Measurements from ENCODE around the gene HIBADH.

- TF ChIP-seq, protein P1, sequence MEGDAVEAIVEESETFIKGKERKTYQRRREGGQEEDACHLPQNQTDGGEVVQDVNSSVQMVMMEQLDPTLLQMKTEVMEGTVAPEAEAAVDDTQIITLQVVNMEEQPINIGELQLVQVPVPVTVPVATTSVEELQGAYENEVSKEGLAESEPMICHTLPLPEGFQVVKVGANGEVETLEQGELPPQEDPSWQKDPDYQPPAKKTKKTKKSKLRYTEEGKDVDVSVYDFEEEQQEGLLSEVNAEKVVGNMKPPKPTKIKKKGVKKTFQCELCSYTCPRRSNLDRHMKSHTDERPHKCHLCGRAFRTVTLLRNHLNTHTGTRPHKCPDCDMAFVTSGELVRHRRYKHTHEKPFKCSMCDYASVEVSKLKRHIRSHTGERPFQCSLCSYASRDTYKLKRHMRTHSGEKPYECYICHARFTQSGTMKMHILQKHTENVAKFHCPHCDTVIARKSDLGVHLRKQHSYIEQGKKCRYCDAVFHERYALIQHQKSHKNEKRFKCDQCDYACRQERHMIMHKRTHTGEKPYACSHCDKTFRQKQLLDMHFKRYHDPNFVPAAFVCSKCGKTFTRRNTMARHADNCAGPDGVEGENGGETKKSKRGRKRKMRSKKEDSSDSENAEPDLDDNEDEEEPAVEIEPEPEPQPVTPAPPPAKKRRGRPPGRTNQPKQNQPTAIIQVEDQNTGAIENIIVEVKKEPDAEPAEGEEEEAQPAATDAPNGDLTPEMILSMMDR (conservative IDR thresholded peaks at IDR 0.05; ENCODE audit: low read depth, low read length) = no peak
- TF ChIP-seq MXI1 (IDR thresholded peaks at IDR 0.05; ENCODE audit: borderline replicate concordance, low read depth, low read length) (no peak), CHD1 (IDR thresholded peaks at IDR 0.05; ENCODE audit: low read depth, low read length) (no peak), FOS (IDR thresholded peaks at IDR 0.05; ENCODE audit: low read depth, low read length) (no peak), RAD21 (IDR thresholded peaks at IDR 0.05; ENCODE audit: low read length) (no peak), POLR2A (IDR thresholded peaks at IDR 0.05; ENCODE audit: low read depth, low read length) (no peak), SMC3 (IDR thresholded peaks at IDR 0.05; ENCODE audit: low read depth, low read length) (no peak), ELK1 (IDR thresholded peaks at IDR 0.05; ENCODE audit: borderline replicate concordance, low read depth, low read length) (no peak), MAFK (IDR thresholded peaks at IDR 0.05; ENCODE audit: low read depth, low read length) (no peak), RFX5 (IDR thresholded peaks at IDR 0.05; ENCODE audit: low read depth, low read length) (no peak), CEBPB (IDR thresholded peaks at IDR 0.05; ENCODE audit: low read depth, low read length) (no peak)
- TF ChIP-seq, protein P2, sequence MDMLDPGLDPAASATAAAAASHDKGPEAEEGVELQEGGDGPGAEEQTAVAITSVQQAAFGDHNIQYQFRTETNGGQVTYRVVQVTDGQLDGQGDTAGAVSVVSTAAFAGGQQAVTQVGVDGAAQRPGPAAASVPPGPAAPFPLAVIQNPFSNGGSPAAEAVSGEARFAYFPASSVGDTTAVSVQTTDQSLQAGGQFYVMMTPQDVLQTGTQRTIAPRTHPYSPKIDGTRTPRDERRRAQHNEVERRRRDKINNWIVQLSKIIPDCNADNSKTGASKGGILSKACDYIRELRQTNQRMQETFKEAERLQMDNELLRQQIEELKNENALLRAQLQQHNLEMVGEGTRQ (IDR thresholded peaks at IDR 0.05; ENCODE audit: low read depth, low read length) = no peak
Observed at GRCh38 chr7:27627146-27627545, 35.5 kb downstream of the HIBADH start.

Data from IMR-90 (cell line).